ENCODE measurements around the gene SMAD2.

DNA sequence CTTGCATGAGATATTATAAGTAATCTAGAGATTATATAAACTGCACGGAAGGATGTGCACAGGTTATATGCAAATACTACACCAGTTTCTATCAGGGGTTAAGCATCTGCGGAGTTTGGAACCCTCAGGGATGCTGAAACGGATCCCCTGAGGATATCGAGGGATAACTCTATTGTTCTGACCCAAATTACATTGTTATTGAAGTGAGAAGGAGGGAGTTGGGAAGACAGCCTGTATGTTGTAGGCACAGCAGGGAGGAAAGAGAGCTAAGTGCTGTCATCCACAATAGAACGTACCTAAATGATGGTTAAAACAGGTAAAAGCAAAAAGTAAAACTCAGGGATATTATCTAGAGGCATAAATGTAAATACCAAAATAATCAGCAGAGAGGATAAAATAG is 44.6 kb upstream of the SMAD2 start:
- TF ChIP-seq, protein P1, sequence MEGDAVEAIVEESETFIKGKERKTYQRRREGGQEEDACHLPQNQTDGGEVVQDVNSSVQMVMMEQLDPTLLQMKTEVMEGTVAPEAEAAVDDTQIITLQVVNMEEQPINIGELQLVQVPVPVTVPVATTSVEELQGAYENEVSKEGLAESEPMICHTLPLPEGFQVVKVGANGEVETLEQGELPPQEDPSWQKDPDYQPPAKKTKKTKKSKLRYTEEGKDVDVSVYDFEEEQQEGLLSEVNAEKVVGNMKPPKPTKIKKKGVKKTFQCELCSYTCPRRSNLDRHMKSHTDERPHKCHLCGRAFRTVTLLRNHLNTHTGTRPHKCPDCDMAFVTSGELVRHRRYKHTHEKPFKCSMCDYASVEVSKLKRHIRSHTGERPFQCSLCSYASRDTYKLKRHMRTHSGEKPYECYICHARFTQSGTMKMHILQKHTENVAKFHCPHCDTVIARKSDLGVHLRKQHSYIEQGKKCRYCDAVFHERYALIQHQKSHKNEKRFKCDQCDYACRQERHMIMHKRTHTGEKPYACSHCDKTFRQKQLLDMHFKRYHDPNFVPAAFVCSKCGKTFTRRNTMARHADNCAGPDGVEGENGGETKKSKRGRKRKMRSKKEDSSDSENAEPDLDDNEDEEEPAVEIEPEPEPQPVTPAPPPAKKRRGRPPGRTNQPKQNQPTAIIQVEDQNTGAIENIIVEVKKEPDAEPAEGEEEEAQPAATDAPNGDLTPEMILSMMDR (IDR thresholded peaks at IDR 0.05) = no peak
- TF ChIP-seq POLR2A (IDR thresholded peaks at IDR 0.05) = no peak

Data from thyroid gland (tissue), 4 donors.